LoVo (cell line): ENCODE measurements around the gene SATB2.

ENCODE experiments used
- DNase-seq: peaks from one replicate; pipeline ENCODE4 v3.0.0-alpha.2; 2016; ENCODE audit warnings: low spot score

SATB2 gene

DNA sequence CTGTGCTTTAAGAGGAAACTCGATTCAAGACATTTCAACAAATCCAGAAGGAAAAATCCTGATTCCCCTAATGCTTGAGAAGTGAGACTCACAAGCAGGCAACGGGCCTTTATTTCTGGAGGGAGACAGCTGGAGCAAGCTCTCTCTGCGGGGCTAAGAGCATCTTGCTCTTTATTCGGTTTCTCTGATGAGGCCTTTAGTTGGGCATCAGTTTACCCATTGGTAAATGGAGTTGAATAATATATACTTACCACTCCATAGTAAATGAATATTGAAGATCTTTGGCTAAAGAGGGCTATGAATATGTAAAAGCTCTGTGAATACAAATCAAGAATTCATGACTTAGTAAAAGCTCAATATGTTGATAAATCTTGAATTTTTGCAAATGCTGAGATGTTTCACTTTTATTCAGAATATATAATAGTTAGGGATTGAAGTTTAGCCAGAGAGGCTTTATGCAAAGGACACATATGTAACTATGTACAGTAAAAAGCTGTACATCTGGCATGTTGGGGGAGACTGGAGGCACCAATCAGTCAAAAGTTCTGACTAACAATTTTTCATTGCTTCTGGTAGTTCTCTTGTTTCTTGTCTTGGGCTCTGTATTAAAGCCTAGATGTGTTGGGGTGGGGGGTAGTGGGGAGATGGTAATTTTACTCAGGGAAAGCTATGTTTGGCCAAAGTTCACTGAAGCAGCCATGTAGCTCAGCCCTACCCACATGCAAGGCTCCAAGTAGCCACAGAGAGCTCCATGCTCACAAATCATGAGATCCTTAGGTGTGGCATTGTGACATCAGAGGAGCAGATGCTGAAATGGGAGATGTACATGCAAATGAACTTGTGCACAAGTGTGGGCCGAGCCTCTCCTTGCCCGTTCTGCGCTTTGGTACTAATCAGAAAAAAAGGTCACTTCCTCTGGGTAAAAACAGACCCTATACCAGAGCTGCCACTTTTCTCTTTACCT, 200.2 kb downstream of the SATB2 start:
- no peak for DNase-seq

DNA sequence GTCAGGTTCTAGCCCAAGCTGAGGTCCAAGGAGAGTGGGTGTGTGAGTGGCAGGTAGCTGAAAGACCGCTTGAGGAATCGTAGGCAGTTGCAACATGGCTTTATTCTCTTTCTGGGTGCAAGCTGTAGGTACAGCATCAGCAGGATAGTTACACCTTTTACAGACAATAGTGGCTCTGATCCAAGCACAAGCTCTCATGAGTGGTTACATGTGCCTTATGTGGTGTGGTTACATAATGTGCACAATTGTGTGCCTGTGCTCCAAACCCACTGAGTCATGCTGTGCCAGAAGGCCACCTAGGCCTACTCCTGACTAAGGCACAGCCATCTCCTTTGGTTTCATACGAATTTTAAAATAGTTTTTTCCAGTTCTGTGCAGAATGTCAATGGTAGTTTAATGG, 227.6 kb downstream of the SATB2 start:
- DNase-seq: no peak

DNA sequence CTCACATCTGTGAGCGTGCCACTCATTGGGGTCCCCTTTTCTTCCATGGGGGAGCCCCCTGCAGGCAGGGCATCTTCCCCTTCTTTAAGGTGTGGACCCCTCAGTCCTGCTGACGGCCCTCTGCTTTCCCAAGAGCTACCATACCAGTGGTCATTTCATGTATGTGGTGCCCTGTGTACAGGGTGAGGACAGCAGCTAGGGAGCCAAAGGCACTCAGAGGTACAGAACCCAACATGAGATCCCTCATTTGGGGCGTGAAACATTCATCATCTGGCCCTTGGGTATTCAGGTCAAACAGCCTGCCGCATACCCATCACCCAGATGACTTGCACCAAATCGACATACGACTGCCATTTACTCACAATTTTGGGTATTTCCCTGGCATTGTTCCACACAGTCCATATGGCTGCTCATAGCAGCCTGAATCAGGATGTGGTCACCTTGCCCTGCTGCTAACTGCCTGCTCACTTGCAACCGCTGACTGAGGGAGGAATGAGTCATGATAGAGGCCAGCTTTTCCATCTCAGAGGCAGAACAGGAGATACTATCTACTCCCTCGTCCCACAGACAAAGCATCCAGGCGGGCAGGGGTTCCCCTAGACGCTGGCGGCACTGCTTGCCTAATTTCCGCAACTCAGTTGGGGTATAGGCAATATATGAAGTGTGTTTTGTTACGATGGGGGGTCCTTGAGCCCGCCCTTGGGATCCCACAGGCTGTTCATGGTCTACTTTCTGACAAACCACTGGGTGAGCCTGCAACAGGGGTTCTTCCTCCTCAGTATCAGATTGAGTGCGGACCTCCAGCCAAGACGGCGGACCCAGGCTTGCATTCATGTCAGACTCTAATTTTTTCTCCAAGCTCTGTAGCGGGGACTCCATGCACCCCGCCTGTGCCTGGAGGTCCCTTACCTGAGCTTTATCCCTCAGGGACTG, 228.6 kb downstream of the SATB2 start:
- DNase-seq: no peak

DNA sequence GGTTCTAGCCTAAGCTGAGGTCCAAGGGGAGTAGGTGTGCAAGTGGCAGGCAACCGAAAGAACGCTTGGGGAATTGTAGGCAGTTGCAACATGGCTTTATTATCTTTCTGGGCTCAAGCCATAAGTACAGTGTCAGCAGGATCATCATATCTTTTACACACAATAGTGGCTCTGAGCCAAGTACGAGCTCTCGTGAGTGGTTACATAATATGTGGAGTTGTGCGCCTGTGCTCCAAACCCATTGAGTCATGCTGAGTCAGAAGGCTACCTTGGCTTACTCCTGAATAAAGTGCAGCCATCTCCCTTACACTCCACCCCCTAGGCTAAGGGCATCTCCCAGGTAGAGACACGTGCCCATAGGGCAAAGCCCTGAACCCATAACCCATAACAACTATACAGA, 233.9 kb downstream of the SATB2 start:
- DNase-seq: peak; percentile 13

DNA sequence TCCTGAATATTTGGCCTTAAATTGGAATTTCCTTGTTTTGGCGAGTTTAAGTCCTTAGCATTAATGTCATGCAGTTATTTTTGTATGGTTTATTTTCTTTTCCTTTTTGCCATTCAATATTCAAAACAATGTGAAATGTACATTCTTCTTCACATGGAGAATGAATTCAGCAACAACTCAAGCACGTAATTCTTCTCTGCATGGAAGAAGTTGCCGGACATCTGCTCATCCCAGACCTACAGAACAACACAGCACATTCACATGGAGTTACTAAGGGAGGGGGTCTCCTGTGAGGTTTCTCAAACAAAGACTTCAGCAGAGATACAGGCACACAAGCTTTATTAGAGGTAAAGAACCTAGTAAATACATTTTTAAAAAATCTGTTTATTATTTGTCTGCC, 236.8 kb downstream of the SATB2 start:
- no peak for DNase-seq

DNA sequence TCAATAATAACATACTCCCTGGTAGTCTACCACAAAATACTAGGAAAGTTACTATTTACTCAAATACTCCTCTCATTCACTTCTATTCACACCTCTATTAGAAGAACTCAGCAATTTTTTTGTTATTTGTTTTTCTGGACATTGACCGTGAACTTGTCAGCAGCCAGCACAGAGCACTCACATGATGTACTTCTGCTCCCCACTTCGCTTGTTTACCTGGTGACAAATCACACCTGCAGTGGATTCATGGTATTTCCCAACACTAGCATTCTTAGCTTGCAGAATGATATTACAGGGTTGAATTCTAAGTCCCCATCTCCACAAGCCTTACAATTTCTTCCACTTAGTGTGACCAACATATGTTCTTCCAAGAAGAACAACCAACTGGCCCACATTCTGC, 238.2 kb downstream of the SATB2 start:
- no peak for DNase-seq
